Measurements from ENCODE around the gene ZNF785.

The ZNF785 gene

DNA sequence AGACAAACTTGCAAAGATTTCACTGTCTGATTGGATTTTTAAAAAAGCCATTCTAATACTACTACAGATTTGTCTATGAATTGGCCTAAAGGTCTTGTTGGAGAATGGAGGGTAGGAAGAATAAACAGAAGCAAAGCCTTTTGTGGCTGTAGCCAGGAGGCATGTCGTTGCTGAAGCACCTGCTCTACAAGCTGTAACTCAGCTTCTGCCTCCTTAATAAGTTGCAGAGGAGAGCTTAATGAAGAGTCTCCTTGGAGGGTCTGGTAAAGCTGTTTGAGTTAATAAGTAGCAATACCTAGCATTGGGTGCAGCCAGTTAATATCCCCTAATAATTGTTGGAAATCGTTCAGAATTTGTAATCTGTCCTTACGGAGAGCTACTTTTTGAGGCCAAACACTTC, 34.7 kb upstream of the ZNF785 start:
- H2BK12ac ChIP-seq (ENCODE audit: low read length), result no peak overlapping the region
- no peak for DNase-seq
- H2BK5ac ChIP-seq (ENCODE audit: low read depth, low read length, poor library complexity), result no peak overlapping the region
- H4K8ac ChIP-seq (ENCODE audit: low read depth, low read length), result no peak overlapping the region
- no peak overlapping the region for H3K4me2 ChIP-seq (ENCODE audit: low read length)
- H3K18ac ChIP-seq (ENCODE audit: low read length), result no peak overlapping the region
- no peaks in the 10 kb centered on the region for H3K4me1 ChIP-seq (ENCODE audit: control insufficient read depth in 1 of 2, insufficient read depth in 2 of 2, low read length in 2 of 2)
- no peak overlapping the region for H2BK120ac ChIP-seq (ENCODE audit: insufficient read depth, low read length, poor library complexity)
- H3K79me2 ChIP-seq (ENCODE audit: control insufficient read depth, insufficient read depth, low read length, poor library complexity), result no peaks in the 10 kb centered on the region
- no peak overlapping the region for H3K4me3 ChIP-seq (ENCODE audit: low read depth, low read length)
- H3K79me1 ChIP-seq (ENCODE audit: low read length), result no peaks in the 10 kb centered on the region
- no CpG with 5 or more reads among the region's 3 CpGs for WGBS (ENCODE audit: extremely low coverage, insufficient coverage, insufficient read length)
- H3K23ac ChIP-seq (ENCODE audit: low read length), result no peak overlapping the region
- H4K91ac ChIP-seq (ENCODE audit: low read depth, low read length), result no peak overlapping the region
- H3K9me3 ChIP-seq (ENCODE audit: insufficient read depth, low read depth, low read length), result peaks cover 15% of the 10 kb centered on the region
- no peak overlapping the region for H3K9ac ChIP-seq (ENCODE audit: low read length)
- no peak overlapping the region for H3K27ac ChIP-seq (ENCODE audit: low read depth, low read length)
- no peaks in the 10 kb centered on the region for H3K27me3 ChIP-seq (ENCODE audit: insufficient read depth, low read length)
- H3K36me3 ChIP-seq (ENCODE audit: control insufficient read depth in 1 of 2, insufficient read depth in 2 of 2, low read length in 2 of 2), result no peaks in the 10 kb centered on the region
- no peak overlapping the region for H4K12ac ChIP-seq (ENCODE audit: low read depth, low read length)
- H2AK5ac ChIP-seq (ENCODE audit: low read length), result no peak overlapping the region
- no peak overlapping the region for H3K4ac ChIP-seq (ENCODE audit: low read depth, low read length)
- no peak overlapping the region for H2AFZ ChIP-seq (ENCODE audit: insufficient read depth, low read length, poor library complexity)
- H3K14ac ChIP-seq (ENCODE audit: low read length), result no peak overlapping the region

DNA sequence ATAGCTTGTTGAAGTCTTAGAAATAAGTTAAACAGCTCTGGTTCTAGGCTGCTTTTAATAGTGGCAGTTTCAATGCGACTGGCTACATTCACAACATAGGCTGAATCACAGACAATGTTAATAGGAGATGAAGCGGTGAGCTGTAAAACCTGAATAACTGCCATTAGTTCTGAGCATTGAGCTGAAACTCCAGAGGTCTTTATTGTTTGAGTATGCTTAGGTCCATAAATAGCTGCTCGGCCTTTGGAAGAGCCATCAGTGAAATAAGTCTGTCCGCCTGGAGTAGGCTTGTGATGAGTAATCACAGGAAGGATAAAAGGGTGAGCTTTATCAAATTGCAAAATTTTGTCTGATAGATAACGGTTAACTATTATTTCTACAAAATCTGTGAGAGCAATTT, 34.1 kb upstream of the ZNF785 start:
- no peak overlapping the region for H3K18ac ChIP-seq (ENCODE audit: low read length)
- no peak overlapping the region for H3K27ac ChIP-seq (ENCODE audit: low read depth, low read length)
- H2AK5ac ChIP-seq (ENCODE audit: low read length), result no peak overlapping the region
- H3K79me1 ChIP-seq (ENCODE audit: low read length), result no peaks in the 10 kb centered on the region
- no peak overlapping the region for H2BK12ac ChIP-seq (ENCODE audit: low read length)
- no peak overlapping the region for H4K12ac ChIP-seq (ENCODE audit: low read depth, low read length)
- no peak overlapping the region for H2BK120ac ChIP-seq (ENCODE audit: insufficient read depth, low read length, poor library complexity)
- no peak overlapping the region for H3K4me2 ChIP-seq (ENCODE audit: low read length)
- no peak overlapping the region for H2AFZ ChIP-seq (ENCODE audit: insufficient read depth, low read length, poor library complexity)
- no peak overlapping the region for H3K4ac ChIP-seq (ENCODE audit: low read depth, low read length)
- H3K23ac ChIP-seq (ENCODE audit: low read length), result no peak overlapping the region
- no peak overlapping the region for H3K9ac ChIP-seq (ENCODE audit: low read length)
- no peaks in the 10 kb centered on the region for H3K27me3 ChIP-seq (ENCODE audit: insufficient read depth, low read length)
- peaks cover 16% of the 10 kb centered on the region for H3K9me3 ChIP-seq (ENCODE audit: insufficient read depth, low read depth, low read length)
- no peaks in the 10 kb centered on the region for H3K79me2 ChIP-seq (ENCODE audit: control insufficient read depth, insufficient read depth, low read length, poor library complexity)
- H4K8ac ChIP-seq (ENCODE audit: low read depth, low read length), result no peak overlapping the region
- WGBS (ENCODE audit: extremely low coverage, insufficient coverage, insufficient read length), result no CpG with 5 or more reads among the region's 5 CpGs
- no peak overlapping the region for H2BK5ac ChIP-seq (ENCODE audit: low read depth, low read length, poor library complexity)
- no peak overlapping the region for H3K14ac ChIP-seq (ENCODE audit: low read length)
- no peaks in the 10 kb centered on the region for H3K4me1 ChIP-seq (ENCODE audit: control insufficient read depth in 1 of 2, insufficient read depth in 2 of 2, low read length in 2 of 2)
- no peak overlapping the region for H4K91ac ChIP-seq (ENCODE audit: low read depth, low read length)
- no peak for DNase-seq
- H3K4me3 ChIP-seq (ENCODE audit: low read depth, low read length), result no peak overlapping the region
- no peaks in the 10 kb centered on the region for H3K36me3 ChIP-seq (ENCODE audit: control insufficient read depth in 1 of 2, insufficient read depth in 2 of 2, low read length in 2 of 2)

DNA sequence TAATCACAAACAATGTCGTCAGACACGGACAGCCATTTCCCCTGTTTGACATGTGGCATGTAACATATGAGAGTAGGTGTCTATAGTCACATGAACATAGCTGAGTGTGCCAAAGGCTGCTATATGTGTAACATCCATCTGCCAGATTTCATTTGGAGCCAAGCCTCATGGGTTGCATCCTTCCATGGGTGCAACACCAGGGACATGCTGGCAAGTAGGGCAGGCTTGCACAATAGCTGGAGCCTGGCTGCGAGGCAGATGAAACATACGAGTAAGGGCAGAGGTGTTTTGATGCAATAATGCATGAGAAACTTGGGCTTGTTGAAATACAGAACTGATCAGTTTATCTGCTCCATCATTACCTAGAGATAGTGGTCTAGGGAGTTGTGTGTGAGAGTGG, 33.7 kb upstream of the ZNF785 start:
- H3K79me1 ChIP-seq (ENCODE audit: low read length), result no peaks in the 10 kb centered on the region
- no peak overlapping the region for H2BK12ac ChIP-seq (ENCODE audit: low read length)
- H3K23ac ChIP-seq (ENCODE audit: low read length), result no peak overlapping the region
- H3K27ac ChIP-seq (ENCODE audit: low read depth, low read length), result no peak overlapping the region
- H3K36me3 ChIP-seq (ENCODE audit: control insufficient read depth in 1 of 2, insufficient read depth in 2 of 2, low read length in 2 of 2), result no peaks in the 10 kb centered on the region
- no peak overlapping the region for H3K4me3 ChIP-seq (ENCODE audit: low read depth, low read length)
- no peak overlapping the region for H2AFZ ChIP-seq (ENCODE audit: insufficient read depth, low read length, poor library complexity)
- no peaks in the 10 kb centered on the region for H3K4me1 ChIP-seq (ENCODE audit: control insufficient read depth in 1 of 2, insufficient read depth in 2 of 2, low read length in 2 of 2)
- no peaks in the 10 kb centered on the region for H3K79me2 ChIP-seq (ENCODE audit: control insufficient read depth, insufficient read depth, low read length, poor library complexity)
- no peak overlapping the region for H3K18ac ChIP-seq (ENCODE audit: low read length)
- no peaks in the 10 kb centered on the region for H3K27me3 ChIP-seq (ENCODE audit: insufficient read depth, low read length)
- DNase-seq, result no peak
- no peak overlapping the region for H3K14ac ChIP-seq (ENCODE audit: low read length)
- peak overlapping the region; percentile 61 for H3K9ac ChIP-seq (ENCODE audit: low read length)
- no peak overlapping the region for H2BK120ac ChIP-seq (ENCODE audit: insufficient read depth, low read length, poor library complexity)
- H4K12ac ChIP-seq (ENCODE audit: low read depth, low read length), result no peak overlapping the region
- H3K4me2 ChIP-seq (ENCODE audit: low read length), result no peak overlapping the region
- no peak overlapping the region for H2BK5ac ChIP-seq (ENCODE audit: low read depth, low read length, poor library complexity)
- H4K8ac ChIP-seq (ENCODE audit: low read depth, low read length), result no peak overlapping the region
- H4K91ac ChIP-seq (ENCODE audit: low read depth, low read length), result no peak overlapping the region
- WGBS (ENCODE audit: extremely low coverage, insufficient coverage, insufficient read length), result no CpG with 5 or more reads among the region's 4 CpGs
- no peak overlapping the region for H2AK5ac ChIP-seq (ENCODE audit: low read length)
- no peak overlapping the region for H3K4ac ChIP-seq (ENCODE audit: low read depth, low read length)
- peaks cover 12% of the 10 kb centered on the region for H3K9me3 ChIP-seq (ENCODE audit: insufficient read depth, low read depth, low read length)

DNA sequence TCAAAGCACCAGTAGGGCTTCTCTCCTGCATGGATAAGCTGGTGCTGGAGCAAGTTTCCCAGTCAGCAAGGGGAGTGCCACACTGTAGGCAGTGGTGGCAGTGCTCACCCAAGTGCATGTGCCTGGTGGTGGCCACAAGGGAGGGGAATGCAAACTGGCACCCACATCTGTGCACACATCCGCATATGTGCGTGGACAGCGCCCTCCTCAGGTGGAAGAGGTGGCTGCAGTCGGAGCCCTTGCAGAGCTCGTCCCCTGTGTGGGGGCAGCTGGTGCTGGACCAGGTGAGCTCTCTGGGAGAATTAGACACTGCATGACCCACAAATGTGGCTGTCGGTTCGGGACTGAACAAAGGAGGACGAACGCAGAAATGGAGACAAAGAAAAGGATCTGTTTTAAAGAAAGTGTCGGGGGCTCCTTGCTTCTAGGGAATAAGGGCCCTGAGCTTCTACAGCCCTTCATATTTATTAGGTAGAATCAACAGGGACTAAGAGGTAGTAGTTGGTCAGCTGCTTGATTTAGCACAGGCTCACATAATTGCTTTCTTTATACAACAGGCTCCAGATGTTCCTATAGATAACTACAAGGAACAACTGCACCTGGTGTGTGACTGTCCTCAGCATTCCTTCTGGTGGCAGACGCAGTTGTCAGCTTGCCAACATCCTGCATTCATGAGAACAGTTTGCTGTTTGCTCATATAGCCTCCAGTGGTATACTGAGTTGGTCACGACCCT, 30.0 kb upstream of the ZNF785 start:
- no peak overlapping the region for H3K14ac ChIP-seq (ENCODE audit: low read length)
- no peak overlapping the region for H3K9ac ChIP-seq (ENCODE audit: low read length)
- WGBS (ENCODE audit: extremely low coverage, insufficient coverage, insufficient read length), result no CpG with 5 or more reads among the region's 12 CpGs

More for the DNA sequence above, 30.0 kb upstream of the ZNF785 start:
- no peak overlapping the region for H3K4me2 ChIP-seq (ENCODE audit: low read length)
- H3K4me3 ChIP-seq (ENCODE audit: low read depth, low read length), result peak overlapping the region; percentile 26
- no peak overlapping the region for H2BK120ac ChIP-seq (ENCODE audit: insufficient read depth, low read length, poor library complexity)
- H3K79me1 ChIP-seq (ENCODE audit: low read length), result no peaks in the 10 kb centered on the region
- H3K36me3 ChIP-seq (ENCODE audit: control insufficient read depth in 1 of 2, insufficient read depth in 2 of 2, low read length in 2 of 2), result no peaks in the 10 kb centered on the region
- H2AFZ ChIP-seq (ENCODE audit: insufficient read depth, low read length, poor library complexity), result no peak overlapping the region
- no peak overlapping the region for H4K8ac ChIP-seq (ENCODE audit: low read depth, low read length)
- no peak overlapping the region for H2BK12ac ChIP-seq (ENCODE audit: low read length)
- H3K18ac ChIP-seq (ENCODE audit: low read length), result no peak overlapping the region
- H4K12ac ChIP-seq (ENCODE audit: low read depth, low read length), result no peak overlapping the region
- H2BK5ac ChIP-seq (ENCODE audit: low read depth, low read length, poor library complexity), result no peak overlapping the region
- no peak overlapping the region for H3K4ac ChIP-seq (ENCODE audit: low read depth, low read length)
- no peaks in the 10 kb centered on the region for H3K4me1 ChIP-seq (ENCODE audit: control insufficient read depth in 1 of 2, insufficient read depth in 2 of 2, low read length in 2 of 2)
- H3K79me2 ChIP-seq (ENCODE audit: control insufficient read depth, insufficient read depth, low read length, poor library complexity), result no peaks in the 10 kb centered on the region
- H3K27me3 ChIP-seq (ENCODE audit: insufficient read depth, low read length), result no peaks in the 10 kb centered on the region
- peak in 1 of 2 donors; percentile 40 for DNase-seq
- H3K23ac ChIP-seq (ENCODE audit: low read length), result no peak overlapping the region
- no peak overlapping the region for H4K91ac ChIP-seq (ENCODE audit: low read depth, low read length)
- peaks cover 9% of the 10 kb centered on the region for H3K9me3 ChIP-seq (ENCODE audit: insufficient read depth, low read depth, low read length)
- no peak overlapping the region for H2AK5ac ChIP-seq (ENCODE audit: low read length)
- no peak overlapping the region for H3K27ac ChIP-seq (ENCODE audit: low read depth, low read length)

Data from trophoblast cell (in vitro differentiated cells and primary cell).